Hindlimb muscle (tissue), 1 donor: ENCODE results near the gene RGS11. TPM values are rescaled to one million over a fixed set of nuclear protein-coding genes. Genes with fewer than 3 reads are reported as not detected.
"Not testable (repeated sequence)": the region's sequence is repeated elsewhere in the genome, so short reads cannot be mapped to it uniquely, and the experiment has no call there.

Experiments used
- DNase-seq: peaks from one replicate; pipeline ENCODE4 v3.0.0-alpha.2; 2013
- polyA plus RNA-seq: library from polyadenylated mRNA; unstranded; fragments of 120-200 nt; gene quantifications from one replicate; pipeline ENCODE4 v1.2.1, GENCODE V29; 2013; ENCODE audit not compliant: insufficient read length

RGS11 gene
- polyA plus RNA-seq, 1 donor: 1.6 TPM

DNA sequence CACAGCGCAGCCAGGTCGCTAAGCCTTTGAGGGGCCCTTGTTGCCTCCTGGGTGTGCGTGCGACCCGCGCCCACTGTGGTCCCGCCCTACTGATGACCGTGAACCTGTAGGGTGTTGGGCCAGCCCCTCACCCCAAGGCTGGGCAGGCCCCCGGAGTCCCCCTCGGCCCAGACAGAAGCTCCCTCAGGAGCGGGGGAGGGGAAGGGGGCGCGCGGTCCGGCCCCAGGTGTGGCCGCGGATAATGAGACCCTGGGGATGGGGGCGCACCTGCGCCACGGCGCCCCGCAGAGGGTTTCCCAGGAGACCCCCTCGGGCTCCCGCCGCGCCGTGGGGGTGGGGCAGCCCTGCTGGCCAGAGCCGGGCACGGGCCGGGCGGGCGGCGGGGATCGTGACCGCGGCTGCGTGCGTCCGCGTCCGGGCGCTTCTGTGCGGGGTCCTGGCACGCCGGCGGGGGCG is 4.3 kb upstream of the RGS11 start:
- DNase-seq: no peak

DNA sequence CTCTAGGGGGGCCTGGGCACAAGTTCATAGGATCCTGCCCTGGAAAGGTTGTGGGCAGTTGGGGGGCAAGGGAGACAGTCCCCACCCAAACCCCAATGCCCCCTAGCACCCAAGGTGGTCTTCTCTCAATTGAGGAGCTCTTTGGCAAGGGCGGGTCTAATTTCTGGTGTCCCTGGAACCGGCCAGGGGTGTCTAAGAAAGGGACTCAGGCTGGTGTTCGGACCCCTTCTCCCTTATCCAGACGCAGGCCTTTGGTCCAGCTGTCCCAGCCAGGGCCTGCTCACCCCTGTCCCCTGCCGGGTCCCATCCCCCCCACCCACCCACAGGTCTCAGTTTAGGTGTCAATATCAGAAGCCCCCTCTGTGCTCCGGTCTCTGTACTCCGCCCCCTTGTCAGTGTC is 3.8 kb upstream of the RGS11 start:
- DNase-seq: no peak

DNA sequence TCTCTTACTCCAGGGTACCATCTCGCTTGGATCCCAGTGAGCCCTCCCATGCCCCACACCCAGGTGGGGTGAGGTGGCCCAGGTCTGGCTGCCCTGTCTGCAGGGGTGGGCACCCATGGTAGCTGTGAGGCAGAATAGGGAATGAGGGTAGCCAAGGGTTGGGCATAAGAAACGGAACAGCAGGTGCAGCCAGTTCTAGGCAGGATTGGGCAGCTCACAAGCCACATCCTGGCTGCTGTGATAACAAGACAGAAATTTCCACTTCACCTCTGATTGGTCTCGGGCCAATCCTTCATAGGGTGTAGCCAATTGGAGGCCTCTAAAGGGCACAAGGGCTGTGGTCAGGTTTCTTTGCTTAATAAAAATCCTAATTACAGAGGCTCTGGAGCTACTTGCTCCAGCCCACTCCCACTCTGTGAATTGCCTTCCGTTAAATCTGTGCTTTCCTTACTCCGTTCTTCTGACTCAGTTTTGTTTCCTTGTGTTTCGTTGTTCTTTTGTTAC is 3.2 kb upstream of the RGS11 start:
- DNase-seq: no peak

DNA sequence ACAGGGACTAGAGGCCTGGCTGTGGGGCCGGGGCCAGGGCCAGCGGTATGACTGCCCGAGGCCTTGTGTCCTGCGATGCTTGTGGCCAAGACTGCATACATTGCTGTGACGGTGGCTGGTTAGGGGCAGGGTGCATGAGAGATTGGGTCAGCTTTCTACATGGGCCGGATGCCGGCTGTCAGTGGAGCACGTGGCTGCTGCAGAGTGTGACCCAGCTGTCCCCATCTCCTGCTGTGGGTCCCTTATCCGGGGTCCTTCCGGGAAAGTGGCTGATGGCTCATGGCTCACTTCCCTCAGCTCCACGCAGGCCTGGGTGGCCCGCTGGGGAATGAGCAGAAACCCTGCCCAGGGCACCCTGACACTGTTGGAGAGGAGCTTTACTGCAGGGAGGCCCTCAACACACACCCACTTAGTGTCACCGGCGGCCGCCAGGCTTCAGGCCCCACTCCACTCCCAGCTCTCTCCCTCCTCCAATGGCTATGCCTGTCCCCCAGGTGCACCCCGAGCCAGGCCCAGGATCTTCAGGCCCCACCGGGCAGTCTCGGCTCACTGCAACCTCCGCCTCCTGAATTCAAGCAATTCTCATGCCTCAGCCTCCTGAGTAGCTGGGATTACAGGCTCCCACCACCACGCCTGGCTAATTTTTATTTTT is 808 bp upstream of the RGS11 start:
- no peak for DNase-seq

DNA sequence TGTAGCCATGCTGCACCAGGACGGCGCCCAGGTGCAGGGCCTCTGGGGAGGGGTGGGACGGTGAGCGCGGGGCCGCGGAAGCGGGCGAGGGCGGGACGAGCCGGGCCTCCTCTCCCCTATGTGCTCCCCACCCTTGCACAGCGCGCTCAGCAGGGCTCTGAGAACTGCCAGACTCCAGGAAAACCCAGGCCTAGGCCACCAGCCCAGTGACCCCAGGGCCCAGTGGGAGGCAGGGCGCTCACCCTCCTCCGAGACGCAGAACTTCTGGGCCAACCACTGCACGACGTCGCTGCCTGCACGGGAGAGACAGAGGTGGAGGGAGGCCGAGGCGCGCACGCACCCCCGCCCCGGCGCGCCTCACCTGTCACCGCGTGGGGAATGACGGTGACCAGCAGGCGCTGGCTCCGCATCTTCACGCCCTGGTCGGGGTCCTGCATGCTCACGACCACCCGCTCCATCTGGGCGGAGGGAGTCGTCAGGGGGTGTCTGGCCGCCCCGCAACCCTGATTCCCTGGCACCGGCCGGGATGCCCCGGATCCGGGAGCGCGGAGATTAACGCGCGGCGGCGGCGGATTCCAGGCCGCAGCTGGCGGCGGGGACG is 603 bp downstream of the RGS11 start:
- DNase-seq: no peak

DNA sequence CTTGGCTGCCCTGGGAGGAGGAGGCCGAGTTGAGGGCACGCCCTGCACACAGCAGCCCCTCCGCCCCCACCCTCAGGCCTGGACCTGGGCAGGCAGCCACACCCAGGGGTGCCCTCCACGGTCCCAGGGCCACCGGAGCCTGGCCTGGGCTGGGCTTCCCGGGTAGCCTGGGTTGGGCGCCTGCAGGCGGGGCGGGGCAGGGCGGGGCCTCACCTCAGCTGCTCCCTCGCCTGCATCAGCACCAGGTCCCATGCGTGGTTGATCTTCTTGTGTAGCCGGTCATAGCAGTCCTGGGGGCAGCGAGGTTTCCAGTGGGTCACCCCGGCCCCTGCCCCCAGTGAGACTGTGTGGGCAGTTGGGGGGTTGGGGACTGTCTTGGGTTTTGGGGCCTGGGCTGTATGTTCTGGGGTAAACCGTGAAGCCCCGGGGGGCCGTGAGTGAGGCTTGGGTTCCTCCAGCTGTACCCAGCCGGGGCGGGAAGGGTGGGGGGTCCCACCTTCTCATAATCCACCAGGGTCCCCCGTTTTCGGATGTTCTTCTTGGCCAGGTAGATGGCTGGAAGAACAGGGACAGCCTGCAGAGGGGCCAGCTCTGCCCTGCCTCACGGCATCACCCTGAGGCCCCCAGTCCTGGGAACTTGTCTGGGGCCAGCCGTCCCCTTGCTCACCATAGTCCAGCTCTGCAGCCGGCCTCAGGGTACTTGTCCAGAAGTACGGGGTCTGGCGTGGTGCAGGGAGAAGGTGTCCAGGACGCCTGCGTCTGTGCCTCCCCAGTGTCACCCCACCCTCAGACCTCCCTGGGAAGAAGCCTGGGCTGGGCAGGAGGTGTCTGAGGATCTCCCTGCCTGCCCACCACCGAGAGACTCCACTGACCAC is 2.0 kb downstream of the RGS11 start:
- DNase-seq: no peak

DNA sequence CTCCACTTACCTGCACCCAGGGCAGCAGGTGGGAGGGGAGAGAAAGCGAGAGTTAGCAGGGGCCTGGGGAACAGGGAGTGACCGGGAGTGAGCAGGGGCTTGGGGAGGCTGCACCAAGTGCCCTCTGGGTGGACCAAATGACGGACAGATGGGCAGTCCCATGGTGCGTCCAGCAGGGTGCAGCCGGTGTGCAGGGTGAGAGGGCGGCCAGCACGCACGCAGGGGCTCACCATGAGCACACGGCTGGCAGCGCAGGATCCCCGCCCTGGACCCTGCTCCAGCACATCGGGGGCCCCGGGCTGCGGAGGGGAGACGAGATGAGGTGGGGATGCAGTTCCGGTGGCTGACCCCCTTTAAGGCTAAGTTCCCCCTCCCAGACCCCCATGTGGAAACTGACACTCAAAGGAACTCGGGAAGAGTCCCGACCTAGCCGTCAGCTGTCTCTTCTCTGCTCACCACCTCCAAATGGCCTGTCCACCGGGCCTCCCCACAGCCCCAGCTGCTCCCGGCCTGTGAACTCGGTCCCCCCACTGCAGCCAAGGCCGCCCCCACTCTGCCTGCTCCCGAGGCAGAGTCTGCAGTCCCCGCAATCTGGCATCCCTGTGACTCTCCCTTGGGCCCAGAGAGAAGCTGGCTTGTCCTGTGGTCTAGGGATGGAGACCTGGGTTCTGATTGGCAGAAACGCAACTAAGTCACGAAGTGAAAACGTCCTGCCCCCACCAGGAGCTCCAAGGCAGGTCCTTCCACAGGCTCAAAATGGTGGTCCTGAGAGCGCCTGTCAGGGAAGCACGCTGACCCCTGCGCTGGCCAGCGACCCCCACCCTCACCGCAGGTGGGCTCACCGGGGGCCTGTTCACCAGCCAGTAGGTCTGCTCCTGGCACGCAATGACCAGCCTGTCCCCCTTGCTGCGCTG is 2.9 kb downstream of the RGS11 start:
- DNase-seq: no peak

DNA sequence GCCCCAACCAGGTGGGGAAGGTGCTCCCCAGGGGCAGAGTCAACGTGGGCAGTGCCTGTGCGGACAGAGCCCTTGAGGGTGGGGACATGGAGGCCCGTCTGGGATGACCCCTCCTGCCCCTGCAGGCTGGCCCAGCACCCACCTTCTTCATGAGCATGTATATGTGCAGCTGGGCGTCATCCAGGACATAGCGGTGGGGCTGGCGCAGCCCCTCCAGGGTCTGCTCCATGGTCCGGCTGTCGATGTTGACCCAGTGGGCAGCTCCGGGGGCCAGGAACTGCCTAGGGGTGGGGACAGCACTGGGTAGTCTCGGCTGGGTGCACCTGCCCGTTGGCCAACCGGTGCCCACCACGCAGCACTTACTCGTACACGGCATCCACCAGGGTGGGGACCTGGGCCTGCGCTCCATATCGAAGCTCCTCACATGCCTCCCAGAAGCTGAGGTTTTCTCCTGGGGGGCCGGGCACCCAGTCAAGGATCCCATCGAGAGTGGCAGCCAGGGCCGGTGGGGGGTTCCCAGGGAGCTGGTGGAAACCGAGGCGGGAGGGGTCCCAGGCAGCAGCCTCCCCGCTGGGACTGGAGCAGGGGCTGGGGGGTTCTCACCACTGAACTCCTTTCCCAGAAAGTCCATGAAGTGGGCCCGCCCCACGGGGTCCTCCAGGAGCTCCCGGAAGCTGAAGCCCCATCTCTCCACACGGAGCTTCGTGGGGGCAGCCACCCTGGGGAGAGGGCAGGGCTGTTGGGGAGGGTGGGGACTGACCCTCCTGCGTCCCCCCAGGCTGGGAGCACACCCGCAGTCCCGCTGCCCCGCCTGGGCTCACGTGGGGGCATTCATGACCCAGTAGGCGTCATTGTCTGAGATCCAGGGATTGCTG is 5.1 kb downstream of the RGS11 start:
- no peak for DNase-seq

DNA sequence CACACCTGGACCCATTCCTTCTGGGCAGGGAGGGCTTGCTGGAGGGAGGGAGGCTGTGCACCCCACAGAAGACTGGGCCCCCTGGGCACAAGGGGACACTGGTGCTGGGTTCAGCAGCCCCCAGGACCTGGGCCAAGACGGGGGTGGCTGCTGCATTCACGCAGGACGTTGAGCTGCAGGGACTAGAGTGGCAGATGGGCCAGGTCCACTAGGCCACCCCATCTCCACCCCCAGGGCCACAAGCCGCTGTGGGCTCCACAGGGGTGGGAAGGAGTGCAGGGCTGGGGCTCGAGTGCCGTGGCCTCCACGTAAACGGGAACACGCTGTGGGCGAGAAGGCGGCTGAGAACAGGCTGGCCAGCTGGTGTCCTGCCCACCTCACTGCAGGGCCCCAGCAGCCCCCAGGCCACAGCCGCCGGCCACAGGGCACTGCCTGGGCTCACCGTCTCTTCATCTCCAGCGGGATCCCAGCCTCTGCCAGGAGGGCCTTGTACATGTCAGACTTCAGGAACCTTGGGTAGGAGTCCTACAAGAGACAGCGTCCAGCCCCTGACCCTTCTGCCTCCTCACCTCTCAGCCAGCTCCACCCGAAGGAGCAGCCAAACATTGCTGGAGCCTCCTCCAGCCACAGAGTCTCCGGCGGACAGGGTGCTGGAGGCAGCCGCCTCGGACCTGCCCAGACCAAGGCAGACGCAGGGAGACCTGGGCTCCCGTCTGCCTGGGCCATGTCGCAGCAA is 6.5 kb downstream of the RGS11 start:
- DNase-seq: no peak

DNA sequence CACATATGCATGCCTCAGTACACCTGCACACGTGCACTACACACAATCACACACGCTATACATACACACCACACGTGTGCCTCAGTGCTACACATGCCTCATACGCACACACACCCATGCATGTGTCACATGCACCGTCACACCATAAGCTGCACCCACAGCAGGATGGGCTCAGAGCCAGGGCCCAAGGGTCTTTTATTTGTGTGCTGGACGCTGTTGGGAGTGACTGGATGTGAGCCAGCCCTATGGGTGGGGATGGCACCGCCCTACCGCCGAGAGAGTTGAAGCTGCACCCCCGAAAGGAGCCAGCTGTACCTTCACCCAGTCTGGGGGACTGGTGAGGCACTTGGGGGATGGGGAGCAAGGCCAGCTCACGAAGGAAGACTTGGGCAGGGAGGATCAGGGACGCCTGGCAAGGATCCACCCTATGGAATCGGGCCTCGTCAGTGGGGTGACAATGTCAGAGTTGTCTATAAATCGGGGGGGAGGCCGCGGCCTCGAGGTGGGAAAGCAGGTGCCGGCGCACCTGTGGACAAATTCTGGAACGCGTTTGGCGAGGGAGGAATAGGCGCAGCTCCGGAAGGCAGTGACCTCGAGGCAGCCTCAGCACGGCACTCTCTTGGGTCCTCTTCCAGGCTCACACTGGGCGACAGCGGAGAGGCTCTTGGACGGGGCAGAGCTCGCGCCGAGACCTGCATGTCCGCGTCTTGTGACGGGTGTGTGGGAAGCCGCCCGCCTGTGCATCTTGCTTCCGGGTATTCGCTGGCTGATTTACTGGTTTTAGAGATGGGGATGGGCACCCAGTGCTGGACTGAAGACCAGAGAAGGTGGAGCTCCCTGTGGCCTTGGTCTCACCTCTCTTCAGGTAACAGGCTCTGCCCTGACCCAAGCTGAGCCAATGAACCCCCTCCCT is 7.3 kb downstream of the RGS11 start:
- no peak for DNase-seq

DNA sequence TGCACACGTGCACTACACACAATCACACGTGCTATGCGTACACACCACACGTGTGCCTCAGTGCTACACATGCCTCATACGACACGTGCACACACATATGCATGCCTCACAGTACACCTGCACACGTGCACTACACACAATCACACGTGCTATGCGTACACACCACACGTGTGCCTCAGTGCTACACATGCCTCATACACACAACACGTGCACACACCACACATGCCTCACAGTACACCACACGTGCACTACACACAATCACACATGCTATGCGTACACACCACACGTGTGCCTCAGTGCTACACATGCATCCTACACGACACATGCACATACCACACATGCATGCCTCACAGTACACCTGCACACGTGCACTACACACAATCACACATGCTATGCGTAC is 8.2 kb downstream of the RGS11 start:
- DNase-seq: not testable (repeated sequence)

DNA sequence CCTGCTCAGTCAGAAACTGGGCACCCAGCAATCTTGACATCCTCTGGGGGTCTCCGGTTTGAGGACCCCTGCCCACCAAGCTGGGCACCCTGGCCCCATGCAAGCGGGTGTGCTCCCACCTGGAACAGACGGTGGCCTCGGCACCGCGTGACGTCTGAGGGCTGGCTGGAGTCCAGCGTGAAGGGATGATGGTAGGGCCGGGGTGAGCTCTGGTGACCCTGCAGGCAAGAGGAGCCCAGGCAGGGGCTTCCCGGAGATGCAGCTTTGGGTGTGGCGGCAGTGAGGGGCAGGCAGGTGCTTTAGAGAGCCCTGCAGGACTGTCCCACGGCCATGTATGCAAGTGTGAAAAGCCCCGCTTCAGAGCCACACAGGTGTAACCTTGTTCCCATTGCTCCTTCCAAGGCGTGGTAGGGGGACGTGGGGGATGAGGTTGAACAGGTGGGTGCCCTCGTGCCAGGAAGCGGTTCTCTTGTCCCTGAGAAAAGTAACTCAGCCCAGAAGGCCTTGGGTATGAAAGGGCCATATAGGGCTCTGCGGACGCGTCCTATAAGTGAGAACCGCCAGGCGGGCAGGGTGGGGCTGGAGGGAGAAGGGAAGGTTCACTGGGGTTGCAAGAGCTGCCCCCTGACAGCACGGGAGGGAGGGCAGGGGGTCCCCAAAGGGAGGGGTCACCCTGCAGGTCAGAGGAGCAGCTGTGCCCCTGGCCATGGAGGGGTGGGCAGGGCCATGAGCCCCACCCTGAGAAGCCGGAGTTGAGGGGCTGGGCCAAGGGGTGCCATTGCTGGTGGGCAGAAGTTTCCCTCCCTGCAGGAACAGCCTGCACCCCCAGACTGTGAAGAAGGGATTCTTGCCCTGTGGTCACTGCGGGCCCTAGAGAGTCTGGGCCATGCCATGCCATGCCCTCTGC is 9.2 kb downstream of the RGS11 start:
- no peak for DNase-seq

DNA sequence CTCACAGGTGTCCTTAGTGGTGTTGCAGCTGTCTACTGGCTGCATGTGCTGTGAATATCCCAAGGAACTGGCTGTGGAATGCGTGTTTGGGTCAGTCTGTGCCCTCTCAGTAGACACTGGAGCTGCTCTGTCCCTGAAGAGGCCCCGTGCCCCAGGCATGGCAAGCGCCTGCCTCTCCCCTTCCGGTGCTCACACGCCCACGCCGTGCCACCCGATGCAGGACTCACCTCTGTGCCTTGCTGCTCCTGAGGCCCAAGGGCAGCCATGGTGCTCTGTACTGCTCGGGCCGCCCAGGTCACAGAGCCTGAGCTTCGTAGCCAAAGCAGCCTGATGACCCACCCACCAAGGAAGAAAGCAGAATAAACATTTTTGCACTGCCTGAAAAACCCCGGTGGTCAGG is 10.0 kb downstream of the RGS11 start:
- no peak for DNase-seq

DNA sequence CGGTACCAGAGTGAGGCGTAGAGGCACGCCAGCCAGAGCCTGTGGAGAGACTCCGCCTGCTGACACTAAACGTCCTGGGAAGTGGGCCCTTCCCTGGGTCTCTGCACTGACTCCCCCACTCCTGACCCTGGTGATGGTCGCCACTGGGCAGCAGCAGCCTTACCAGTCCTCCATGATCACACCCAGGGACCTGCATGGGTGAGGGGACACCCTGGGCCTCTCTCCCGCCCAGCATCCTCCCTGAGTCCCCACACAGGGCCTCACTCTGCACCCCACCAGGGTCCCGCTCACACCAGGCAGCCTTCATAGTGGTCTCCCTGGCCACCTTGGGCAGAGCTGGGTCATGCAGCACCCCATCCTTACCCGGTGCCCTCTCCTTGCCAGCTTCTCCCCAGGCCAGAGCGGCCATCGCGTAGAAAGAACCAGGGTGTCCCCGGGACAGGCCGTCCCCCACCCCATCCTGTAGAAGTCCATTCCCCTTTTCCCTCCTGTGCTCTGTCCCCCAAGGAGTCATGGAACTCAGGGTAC is 10.7 kb downstream of the RGS11 start:
- DNase-seq: no peak

DNA sequence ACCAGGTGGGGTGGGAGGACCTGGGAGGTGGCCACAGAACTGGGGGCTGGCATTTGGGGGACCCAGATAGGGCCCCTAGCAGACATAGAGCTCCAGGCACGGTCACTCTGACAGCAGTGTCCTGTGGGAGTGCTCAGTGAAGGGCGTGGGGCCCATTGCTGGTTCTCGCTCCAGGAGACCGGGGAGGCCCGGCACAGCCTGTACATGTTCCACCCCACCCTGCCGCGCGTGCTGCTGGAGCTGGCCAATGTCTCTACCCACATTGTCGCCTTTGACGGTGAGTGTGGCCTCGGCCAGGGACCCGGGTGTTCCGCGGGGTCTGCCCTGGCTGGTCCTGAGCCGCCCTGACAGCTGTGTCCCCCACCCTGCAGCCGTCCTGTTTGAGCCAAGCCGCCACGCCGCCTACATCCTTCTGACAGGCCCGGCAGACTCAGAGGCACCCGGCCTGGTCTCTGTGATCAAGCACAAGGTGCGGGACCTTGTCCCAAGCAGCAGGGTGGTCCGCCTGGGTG is 11.2 kb downstream of the RGS11 start:
- no peak for DNase-seq

DNA sequence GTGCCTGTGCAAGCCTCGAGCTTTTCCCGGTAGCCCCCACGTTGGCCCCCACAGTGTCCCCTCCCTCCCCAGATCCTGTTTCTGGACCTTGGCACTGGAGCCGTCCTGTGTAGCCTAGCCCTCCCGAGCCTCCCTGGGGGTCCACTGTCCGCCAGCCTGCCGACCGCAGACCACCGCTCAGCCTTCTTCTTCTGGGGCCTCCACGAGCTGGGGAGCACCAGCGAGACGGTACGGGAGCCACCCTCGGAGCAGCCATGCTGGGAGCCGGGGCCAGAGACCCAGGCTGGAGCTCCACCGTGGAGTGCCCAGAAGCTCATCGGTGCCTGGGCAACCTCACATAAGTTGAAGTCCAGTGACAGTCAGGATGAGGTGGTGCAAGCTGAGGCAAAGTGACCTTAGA is 11.8 kb downstream of the RGS11 start:
- no peak for DNase-seq

DNA sequence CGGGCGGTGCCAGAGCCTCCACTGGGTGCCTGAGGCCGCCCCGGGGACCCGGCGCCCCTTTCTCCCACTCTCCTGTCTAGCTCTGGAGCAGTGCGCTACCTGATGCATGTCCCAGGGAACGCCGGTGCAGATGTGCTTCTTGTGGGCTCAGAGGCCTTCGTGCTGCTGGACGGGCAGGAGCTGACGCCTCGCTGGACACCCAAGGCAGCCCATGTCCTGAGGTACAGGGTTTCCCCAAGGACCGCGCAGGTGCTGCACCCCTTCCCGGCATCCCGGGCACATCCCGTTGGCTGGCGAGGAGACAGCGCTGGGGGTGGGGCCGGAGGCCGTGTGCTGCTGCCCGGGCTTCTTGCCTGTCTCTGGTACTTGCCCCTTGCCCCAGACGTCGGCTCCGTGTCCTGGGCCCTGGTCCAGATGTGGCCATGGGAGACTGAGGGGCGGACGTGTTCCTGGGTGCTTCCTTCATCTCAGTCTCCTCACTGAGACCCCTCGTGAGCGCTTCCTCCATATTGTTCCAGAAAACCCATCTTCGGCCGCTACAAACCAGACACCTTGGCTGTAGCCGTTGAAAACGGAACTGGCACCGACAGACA is 12.5 kb downstream of the RGS11 start:
- no peak for DNase-seq
